CD4-positive, alpha-beta T cell treated with Interleukin-6 at 100 ng/mL for 8 hours (primary cell): ENCODE results near the gene CCBE1.

Experiments used
- DNase-seq: peaks from one replicate; pipeline ENCODE4 v3.0.0-alpha.2; 2020; ENCODE audit warnings: mixed read lengths, low spot score

Gene CCBE1

GRCh38 chr18:59492756-59493421 is 204.3 kb downstream of the CCBE1 start:
- no peak for DNase-seq

DNA sequence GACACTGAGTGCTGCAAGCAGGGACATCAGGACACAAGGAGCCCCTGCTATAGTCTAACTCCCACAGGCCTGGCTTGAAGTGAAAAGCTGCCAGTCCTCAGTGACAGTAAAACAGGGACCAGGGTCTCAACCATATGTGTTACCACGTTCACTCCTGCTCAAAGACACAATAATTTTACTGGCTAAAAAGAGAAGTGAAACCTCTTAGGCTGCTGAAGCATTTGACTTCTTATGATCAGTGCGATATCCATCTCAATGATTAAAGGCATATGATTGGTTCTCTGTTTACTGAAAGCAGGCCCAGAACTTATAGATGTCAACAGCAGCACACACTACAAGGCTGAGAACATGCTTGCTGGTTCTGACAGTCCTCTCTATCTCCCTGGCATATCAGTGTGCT is 208.3 kb downstream of the CCBE1 start:
- no peak for DNase-seq

DNA sequence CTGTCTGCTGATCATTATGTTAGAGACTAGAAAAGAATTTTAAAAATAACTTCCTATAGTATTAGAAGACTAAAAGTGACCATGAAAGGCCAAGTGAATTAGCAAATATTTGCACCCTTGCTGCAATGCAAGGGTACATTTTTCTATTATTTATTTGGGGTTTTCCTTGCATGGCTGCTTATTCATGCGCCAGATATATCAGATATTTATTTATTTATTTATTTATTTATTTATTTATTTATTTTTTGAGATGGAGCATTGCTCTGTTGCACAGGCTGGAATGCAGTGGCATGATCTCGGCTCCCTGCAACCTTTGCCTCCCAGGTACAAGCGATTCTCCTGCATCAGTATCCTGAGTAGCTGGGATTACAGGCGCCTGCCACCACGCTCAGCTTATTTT is 211.8 kb downstream of the CCBE1 start:
- DNase-seq, result no peak

GRCh38 chr18:59484561-59485328 is 212.5 kb downstream of the CCBE1 start:
- DNase-seq, result no peak

- no peak for DNase-seq
Measured at GRCh38 chr18:59484131-59484530, 213.1 kb downstream of the CCBE1 start.

DNA sequence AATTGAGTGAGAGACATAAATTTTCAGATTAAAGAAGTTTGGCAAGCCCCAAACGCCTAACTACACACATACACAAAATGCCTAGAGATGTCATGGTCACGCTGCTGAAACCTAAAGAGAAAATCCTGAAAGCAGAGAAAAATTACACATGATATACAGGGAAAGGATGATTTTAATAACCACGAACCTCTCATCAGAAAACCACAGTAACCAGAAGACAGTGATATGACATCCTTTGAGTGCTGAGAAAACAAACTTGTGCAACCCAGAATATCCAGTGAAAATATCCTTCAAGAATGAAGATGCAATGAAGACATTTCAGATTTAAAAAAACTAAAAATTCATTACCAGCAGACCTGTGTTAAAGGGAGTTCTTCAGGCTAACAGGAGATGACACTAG is 215.8 kb downstream of the CCBE1 start:
- DNase-seq, result no peak

DNA sequence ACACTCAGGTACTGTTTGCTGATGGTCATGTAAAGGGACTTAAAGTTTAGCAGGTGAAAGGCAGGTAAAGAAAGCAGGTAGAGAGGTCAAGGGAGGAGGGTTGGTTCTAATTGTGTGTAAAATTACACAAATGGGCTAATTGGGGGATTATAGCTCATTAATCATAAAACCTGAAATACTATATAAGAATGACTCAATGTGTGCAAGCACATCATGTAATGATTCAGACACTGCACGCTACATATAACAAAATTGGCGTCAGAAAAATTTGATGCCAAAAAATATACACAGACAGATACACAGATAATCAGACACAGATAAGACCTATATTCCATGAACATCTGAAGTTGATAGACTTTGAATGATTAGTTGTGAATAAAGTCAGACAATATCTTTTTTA is 217.4 kb downstream of the CCBE1 start:
- no peak for DNase-seq

GRCh38 chr18:59478591-59478990 is 218.6 kb downstream of the CCBE1 start:
- DNase-seq, result no peak

DNA sequence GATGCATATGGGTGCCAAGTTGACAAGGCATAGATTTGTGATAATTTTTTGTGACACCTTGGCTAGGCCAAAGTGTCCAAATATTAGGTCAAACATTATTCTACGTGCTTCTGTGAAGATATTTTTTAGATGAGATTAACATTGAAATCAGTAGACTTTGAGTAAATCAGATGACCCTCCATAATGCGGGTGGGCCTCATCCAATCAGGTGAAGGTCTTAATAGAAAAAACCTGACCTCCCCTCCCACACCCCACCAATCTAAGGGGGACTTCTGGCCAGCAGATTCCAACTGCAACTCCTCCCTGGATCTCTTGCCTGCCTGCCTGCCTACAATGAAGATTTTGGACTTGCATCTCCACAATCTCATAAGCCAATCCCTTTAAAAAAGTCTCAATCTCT is 219.4 kb downstream of the CCBE1 start:
- DNase-seq, result no peak

DNA sequence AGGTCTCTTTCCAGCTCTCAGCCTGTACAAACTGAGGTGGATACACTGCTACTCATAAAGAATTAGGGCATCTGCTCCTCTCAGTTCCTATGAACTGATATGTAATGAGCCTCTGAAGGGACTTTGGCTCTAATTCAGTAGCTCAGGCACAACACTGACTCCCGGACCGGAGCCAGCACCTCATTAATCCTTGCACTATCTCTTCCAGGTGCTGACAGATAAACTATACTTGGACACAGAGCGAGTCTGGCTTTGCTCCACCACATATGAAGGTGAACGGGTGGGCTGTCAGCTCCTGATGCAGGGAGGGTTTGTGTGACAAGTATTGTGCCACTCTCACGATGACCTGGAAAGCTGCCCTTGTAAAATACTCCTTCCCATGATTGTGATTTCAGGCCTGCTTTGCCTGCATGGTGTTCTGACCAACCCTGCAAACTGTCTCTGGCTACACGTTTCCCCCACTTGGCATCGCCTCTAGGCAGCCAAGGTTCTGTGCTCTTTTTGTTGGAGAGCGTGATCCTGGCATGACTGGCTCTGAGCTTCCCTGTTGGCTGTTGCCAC is 226.6 kb downstream of the CCBE1 start:
- DNase-seq, result no peak

GRCh38 chr18:59469463-59470180 is 227.6 kb downstream of the CCBE1 start:
- no peak for DNase-seq

DNA sequence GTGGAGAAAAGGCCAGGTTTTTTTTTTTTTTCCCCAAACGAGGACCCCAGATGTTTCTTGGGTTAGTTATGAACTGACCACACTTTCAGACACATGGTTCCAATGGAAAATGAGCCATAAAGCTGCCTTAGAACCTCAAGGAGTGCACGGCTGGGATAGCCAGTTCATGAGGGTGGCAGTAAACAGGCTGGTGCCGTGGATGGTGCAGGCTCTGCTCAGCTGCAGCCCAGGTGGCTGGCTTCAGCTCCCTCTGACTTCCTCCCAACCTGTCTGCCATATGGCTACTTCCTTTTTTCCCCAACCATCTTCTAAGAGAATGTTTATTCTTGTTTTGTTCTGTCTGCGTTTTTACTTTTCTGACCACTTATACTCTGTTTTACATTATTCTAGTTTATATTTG is 228.4 kb downstream of the CCBE1 start:
- DNase-seq, result no peak

- DNase-seq, result no peak
Measured at GRCh38 chr18:59467497-59467896, 229.7 kb downstream of the CCBE1 start.

- no peak for DNase-seq
Measured at GRCh38 chr18:59466980-59467379, 230.2 kb downstream of the CCBE1 start.

GRCh38 chr18:59464486-59464885 is 232.7 kb downstream of the CCBE1 start:
- DNase-seq, result no peak

DNA sequence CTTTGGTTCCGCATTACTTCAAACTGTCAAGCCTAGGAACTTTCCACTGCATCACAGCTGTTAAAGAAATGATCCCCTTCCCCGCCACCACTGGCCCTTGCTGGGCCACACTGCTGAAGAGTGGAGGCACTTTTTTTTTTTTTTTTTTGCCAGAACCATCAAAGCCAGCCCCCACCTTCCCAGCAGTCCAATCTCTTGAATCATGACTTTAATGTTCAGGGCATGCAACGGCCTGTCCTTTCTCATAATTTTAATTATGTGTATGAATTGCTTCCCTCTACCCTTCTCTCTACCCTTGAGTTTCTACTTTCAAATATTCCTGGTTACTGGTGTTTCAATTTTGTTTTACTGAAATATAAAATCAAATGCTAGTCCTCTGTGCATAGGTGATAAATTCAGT is 236.1 kb downstream of the CCBE1 start:
- DNase-seq, result no peak

DNA sequence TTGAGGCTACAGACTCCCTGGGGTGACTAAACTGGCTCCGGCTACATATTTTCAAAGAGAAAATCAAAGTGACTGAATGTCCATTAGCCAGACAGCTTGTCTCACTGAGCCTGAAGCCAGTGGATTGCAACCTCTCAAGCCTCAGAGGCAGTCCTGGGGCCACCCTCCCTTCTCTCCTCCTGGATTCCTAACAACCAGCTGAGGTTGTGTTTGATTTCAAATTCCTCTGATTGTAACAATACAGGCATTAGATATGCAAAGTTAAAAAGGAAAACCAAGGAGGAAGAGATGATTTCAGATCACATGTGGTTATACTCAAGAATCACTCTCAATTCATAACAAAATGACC is 237.2 kb downstream of the CCBE1 start:
- no peak for DNase-seq

DNA sequence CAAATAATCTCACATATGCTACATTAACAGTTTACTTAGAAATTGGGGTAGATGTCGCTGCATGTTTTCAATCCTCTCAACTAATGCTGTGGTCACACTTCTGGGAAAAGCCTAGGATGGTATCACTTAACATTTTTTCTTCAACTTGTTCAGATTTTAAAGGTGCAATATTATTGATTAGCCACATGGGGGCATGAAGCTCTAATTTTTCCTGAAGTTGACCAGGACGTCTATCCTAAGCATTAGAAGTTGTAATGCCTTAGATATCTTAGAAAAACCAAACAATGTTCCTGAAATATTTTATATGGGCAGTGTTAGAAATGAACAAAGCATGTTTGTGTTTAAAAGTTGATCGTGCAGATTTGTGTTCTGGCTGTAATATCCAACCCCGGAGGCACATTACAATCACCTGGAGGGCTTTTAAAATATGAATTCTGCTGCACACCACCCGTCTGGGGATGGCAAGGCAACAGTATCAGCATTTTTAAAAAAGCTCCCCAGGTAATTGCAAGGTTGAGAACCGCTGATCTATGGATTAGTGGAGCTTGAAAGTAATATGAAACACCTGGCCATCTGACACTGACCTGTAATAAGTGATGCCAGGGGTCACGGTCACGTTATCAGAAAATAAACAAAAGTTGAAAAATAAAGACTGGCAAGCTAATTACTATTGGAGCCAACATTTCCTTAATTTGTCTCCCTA is 237.7 kb downstream of the CCBE1 start:
- no peak for DNase-seq

DNA sequence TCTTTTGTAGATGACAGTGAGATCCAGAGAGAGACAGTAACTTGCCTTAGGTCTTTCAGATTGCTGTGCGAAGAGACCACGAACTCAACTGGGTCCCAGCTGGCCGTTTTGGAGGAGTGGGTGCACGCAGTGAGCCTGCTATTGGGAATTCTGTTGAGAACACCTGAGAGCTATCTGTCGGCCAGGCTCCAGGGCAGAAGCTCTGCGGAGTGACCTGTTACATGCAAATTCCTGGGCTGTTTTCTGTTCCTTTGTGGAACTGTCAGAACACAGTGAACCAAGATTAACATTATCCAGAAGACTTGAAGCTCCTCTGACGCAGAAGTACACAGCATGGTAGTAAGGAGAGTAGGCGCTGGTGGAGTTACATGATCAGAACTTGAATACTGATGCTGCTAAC is 238.6 kb downstream of the CCBE1 start:
- no peak for DNase-seq

DNA sequence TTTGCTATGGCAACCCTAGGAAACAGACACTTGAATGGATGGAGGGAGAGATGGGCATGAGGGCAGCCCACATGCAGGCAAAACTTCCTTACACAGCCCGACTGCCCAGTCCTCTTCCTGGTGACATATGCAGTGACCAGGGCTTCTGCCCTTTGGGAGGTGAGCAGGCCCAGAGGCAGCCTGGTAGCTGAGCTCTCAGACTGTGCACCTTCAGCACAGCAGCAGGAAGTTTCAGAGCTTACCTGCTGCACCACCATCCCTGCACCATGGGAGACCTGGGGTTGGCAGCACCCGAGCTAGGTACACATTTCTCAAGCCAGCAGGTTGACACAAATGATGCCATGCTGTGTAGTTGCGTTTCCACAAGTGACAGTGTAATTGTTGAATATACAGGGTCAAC is 240.6 kb downstream of the CCBE1 start:
- DNase-seq, result no peak

DNA sequence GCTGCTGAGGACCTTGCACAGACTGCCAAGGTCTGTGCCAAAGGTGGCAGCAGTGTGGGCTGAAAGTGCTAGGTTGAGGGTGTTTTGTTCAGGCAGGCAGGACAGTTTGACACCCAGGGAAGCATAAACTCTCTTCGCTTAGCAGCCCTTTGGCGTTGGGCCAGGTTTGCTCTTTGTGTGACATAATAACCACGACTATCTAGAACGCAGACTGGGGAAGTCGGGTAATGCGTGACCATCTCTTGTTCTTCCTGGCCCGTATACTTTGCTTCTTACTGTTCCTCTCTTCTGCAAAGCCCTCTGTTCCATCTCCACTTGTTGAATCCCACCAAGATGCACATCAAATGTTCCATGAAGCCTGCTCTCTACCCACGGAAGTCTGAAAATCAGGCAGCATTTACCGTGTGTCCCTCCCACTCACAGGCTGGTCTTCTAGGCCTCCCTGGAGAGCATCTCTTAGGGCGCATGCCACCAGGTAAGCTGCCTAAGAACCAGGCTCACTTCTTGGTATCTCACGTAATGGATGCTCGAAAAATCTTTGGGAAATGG is 241.4 kb downstream of the CCBE1 start:
- DNase-seq, result no peak
